CD14-positive monocyte (primary cell): ENCODE data around the gene SHROOM3. TPM values are rescaled to one million over a fixed set of nuclear protein-coding genes. Genes with fewer than 3 reads are reported as not detected.

Experiments used
- DNase-seq, 3 donors: peaks; one replicate each; pipeline ENCODE4 v3.0.0-alpha.2; 2011 to 2022
- H2AFZ ChIP-seq: 2 replicates; pipeline ENCODE4 v1.6.0; 2012; ENCODE audit warnings: mild to moderate bottlenecking, low read depth, low read length, inconsistent platforms; ENCODE audit not compliant: insufficient read depth, poor library complexity, severe bottlenecking
- H3K27ac ChIP-seq, 2 donors: 1 replicate in 1 of 2; 2 replicates in 1 of 2; pipeline ENCODE4 v1.5.1; 2012 to 2013; ENCODE audit warnings: low read length in 2 of 2, control low read depth in 1 of 2, inconsistent platforms in 1 of 2, low read depth in 1 of 2, mild to moderate bottlenecking in 1 of 2
- H3K27me3 ChIP-seq, 2 donors: one replicate each; pipeline versions ENCODE4 v1.6.0 to v1.6.1; 2011 to 2013; ENCODE audit warnings: low read length in 2 of 2; ENCODE audit not compliant: control insufficient read depth in 2 of 2, insufficient read depth in 2 of 2
- H3K36me3 ChIP-seq, 2 donors: replicated peaks in 1 of 2; 1 replicate in 1 of 2; 2 replicates in 1 of 2; pipeline versions ENCODE4 v1.5.1 to v1.6.1; 2012 to 2013; ENCODE audit warnings: low read length in 2 of 2, control low read depth in 1 of 2, inconsistent platforms in 1 of 2, mild to moderate bottlenecking in 1 of 2; ENCODE audit not compliant: insufficient read depth in 2 of 2, control insufficient read depth in 1 of 2
- H3K4me1 ChIP-seq, 2 donors: 1 replicate in 1 of 2; 2 replicates in 1 of 2; pipeline versions ENCODE4 v1.5.1 to v1.6.1; 2012 to 2013; ENCODE audit warnings: low read length in 2 of 2, control low read depth in 1 of 2, inconsistent platforms in 1 of 2, mild to moderate bottlenecking in 1 of 2, moderate library complexity in 1 of 2; ENCODE audit not compliant: insufficient read depth in 2 of 2, control insufficient read depth in 1 of 2
- H3K4me2 ChIP-seq: replicated peaks from 2 replicates; pipeline ENCODE3; 2012; ENCODE audit warnings: low read length, moderate library complexity, mild to moderate bottlenecking; ENCODE audit not compliant: poor library complexity, severe bottlenecking; ENCODE audit errors: extremely low read depth
- H3K4me3 ChIP-seq, 3 experiments: fragments of 200-600 bp in 1 of 3; sonication (generic) in 1 of 3; replicated peaks in 1 of 3; 1 replicate in 2 of 3; 2 replicates in 1 of 3; pipeline ENCODE4 v1.5.1; 2011 to 2013; ENCODE audit warnings: low read length in 3 of 3, mild to moderate bottlenecking in 3 of 3, control low read depth in 2 of 3, low read depth in 2 of 3, inconsistent platforms in 1 of 3, moderate library complexity in 1 of 3
- H3K79me2 ChIP-seq: 2 replicates; pipeline ENCODE4 v1.6.0; 2012; ENCODE audit warnings: mild to moderate bottlenecking, control low read depth, inconsistent platforms, low read length, moderate library complexity; ENCODE audit not compliant: insufficient read depth
- H3K9ac ChIP-seq: 2 replicates; pipeline ENCODE4 v1.6.0; 2017; ENCODE audit warnings: low read length, mild to moderate bottlenecking; ENCODE audit not compliant: insufficient read depth, poor library complexity, severe bottlenecking
- H3K9me3 ChIP-seq, 2 donors: replicated peaks in 1 of 2; 1 replicate in 1 of 2; 2 replicates in 1 of 2; pipeline versions ENCODE4 v1.5.1 to v1.6.1; 2012 to 2013; ENCODE audit warnings: low read length in 2 of 2, control low read depth in 1 of 2; ENCODE audit not compliant: control insufficient read depth in 1 of 2, insufficient read depth in 1 of 2
- H4K20me1 ChIP-seq: 2 replicates; pipeline ENCODE4 v1.6.0; 2012; ENCODE audit warnings: mild to moderate bottlenecking, low read length, control low read depth, moderate library complexity; ENCODE audit not compliant: insufficient read depth
- H3K27ac Mint-ChIP-seq, 7 donors: one replicate each; pipeline ENCODE4 v1.8.0; 2020; ENCODE audit warnings: mild to moderate bottlenecking in 7 of 7, mixed read lengths in 7 of 7, moderate library complexity in 6 of 7, inconsistent platforms in 2 of 7
- H3K27me3 Mint-ChIP-seq, 3 donors: one replicate each; pipeline ENCODE4 v1.8.0; 2021 to 2022; ENCODE audit warnings: low read depth in 3 of 3, mild to moderate bottlenecking in 3 of 3, mixed read lengths in 3 of 3, moderate library complexity in 3 of 3, inconsistent platforms in 1 of 3
- H3K36me3 Mint-ChIP-seq, 2 donors: one replicate each; pipeline ENCODE4 v1.8.0; 2020; ENCODE audit warnings: mixed read lengths in 2 of 2, inconsistent platforms in 1 of 2, mild to moderate bottlenecking in 1 of 2
- H3K4me1 Mint-ChIP-seq: one replicate; pipeline ENCODE4 v1.8.0; 2020; ENCODE audit warnings: mild to moderate bottlenecking, mixed read lengths
- H3K4me3 Mint-ChIP-seq, 2 donors: one replicate each; pipeline ENCODE4 v1.8.0; 2020; ENCODE audit warnings: mild to moderate bottlenecking in 2 of 2, mixed read lengths in 2 of 2, moderate library complexity in 1 of 2
- H3K9me3 Mint-ChIP-seq, 7 donors: one replicate each; pipeline ENCODE4 v1.8.0; 2020 to 2022; ENCODE audit warnings: mixed read lengths in 7 of 7, mild to moderate bottlenecking in 6 of 7, moderate library complexity in 6 of 7, inconsistent platforms in 2 of 7
- WGBS: methylation state at CpG from one replicate; pipeline ENCODE4 v1.1.5; 2013; ENCODE audit warnings: missing lambda C conversion rate; ENCODE audit not compliant: insufficient coverage; 5-methylcytosine and 5-hydroxymethylcytosine counted together
- intact Hi-C, 2 donors: fragments of 100-400 bp; cut with micrococcal nuclease; formaldehyde crosslinking; loops; one replicate each; pipeline versions ENCODE4 v1.15.0 to v1.15.1; 2023
- polyA plus RNA-seq, 3 donors: library from polyadenylated mRNA; depleted of rRNA in 1 of 3; unstranded in 2 of 3; stranded (reverse) in 1 of 3; fragments of 300-500 nt in 2 of 3; fragments of >200 nt in 1 of 3; fragmentation: Illumina TruSeq in 2 of 3; gene quantifications; 1 replicate in 2 of 3; 2 replicates in 1 of 3; pipeline ENCODE4 v1.2.3, GENCODE V29; 2012 to 2021
- TF ChIP-seq, protein P1 (sequence below): fragments of 200-600 bp; IDR thresholded peaks from one replicate; pipeline ENCODE4 v1.8.0; 2022; ENCODE audit warnings: antibody characterized with exemption, mild to moderate bottlenecking

SHROOM3 gene
- polyA plus RNA-seq, 3 donors = not detected

GRCh38 chr4:76572224-76572623, 137.2 kb downstream of the SHROOM3 start:
- H3K4me1 Mint-ChIP-seq = no peaks in the 10 kb centered on the region
- Histone ChIP-seq H3K27ac (no peak overlapping the region), H4K20me1 (no peaks in the 10 kb centered on the region), H3K9ac (no peak overlapping the region), H3K4me1 (no peaks in the 10 kb centered on the region), H3K9me3 (no peaks in the 10 kb centered on the region), H2AFZ (no peak overlapping the region), H3K36me3 (no peaks in the 10 kb centered on the region), H3K4me2 (no peak overlapping the region), H3K27me3 (no peaks in the 10 kb centered on the region), H3K79me2 (no peaks in the 10 kb centered on the region), H3K4me3 (no peak overlapping the region)
- no peaks in the 10 kb centered on the region for H3K36me3 Mint-ChIP-seq
- no peak for DNase-seq
- H3K4me3 Mint-ChIP-seq = no peak overlapping the region
- no peak overlapping the region for H3K27ac Mint-ChIP-seq
- H3K9me3 Mint-ChIP-seq = peaks cover 0 to 1% (median 0%) of the 10 kb centered on the region in 7 donors
- TF ChIP-seq, protein P1, sequence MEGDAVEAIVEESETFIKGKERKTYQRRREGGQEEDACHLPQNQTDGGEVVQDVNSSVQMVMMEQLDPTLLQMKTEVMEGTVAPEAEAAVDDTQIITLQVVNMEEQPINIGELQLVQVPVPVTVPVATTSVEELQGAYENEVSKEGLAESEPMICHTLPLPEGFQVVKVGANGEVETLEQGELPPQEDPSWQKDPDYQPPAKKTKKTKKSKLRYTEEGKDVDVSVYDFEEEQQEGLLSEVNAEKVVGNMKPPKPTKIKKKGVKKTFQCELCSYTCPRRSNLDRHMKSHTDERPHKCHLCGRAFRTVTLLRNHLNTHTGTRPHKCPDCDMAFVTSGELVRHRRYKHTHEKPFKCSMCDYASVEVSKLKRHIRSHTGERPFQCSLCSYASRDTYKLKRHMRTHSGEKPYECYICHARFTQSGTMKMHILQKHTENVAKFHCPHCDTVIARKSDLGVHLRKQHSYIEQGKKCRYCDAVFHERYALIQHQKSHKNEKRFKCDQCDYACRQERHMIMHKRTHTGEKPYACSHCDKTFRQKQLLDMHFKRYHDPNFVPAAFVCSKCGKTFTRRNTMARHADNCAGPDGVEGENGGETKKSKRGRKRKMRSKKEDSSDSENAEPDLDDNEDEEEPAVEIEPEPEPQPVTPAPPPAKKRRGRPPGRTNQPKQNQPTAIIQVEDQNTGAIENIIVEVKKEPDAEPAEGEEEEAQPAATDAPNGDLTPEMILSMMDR = no peak
- intact Hi-C loops = no loop called here
- 92% methylated on average over 1 of the region's 2 CpGs for WGBS
- peaks cover 2 to 4% (median 2%) of the 10 kb centered on the region in 3 donors for H3K27me3 Mint-ChIP-seq

DNA sequence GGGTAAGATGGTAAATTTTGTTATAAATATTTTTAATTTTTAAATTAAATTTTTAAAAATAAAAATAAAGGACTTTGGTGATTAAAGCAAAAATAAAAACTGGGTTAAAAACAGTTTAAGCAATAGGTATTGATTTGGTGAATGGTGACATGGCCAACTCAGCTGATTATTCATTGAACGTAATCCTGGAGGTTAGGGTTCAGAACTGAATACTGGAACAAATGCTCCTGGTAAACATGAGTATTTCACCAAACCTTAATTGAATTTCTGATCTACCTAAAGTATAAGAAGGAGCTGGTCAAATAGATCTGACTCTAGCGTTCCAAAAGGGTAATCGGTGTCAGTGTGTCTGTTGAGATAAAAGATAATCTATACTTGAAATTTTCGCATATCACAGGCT, 141.8 kb downstream of the SHROOM3 start:
- no peaks in the 10 kb centered on the region for H3K79me2 ChIP-seq
- no peaks in the 10 kb centered on the region for H3K27me3 ChIP-seq
- Mint-ChIP-seq H3K27ac (no peak overlapping the region), H3K4me1 (no peaks in the 10 kb centered on the region), H3K27me3 (peaks cover 2 to 6% (median 5%) of the 10 kb centered on the region in 3 donors), H3K4me3 (no peak overlapping the region), H3K36me3 (no peaks in the 10 kb centered on the region), H3K9me3 (peaks cover 0 to 5% (median 0%) of the 10 kb centered on the region in 7 donors)
- H4K20me1 ChIP-seq = no peaks in the 10 kb centered on the region
- H3K9me3 ChIP-seq = no peaks in the 10 kb centered on the region
- H3K4me3 ChIP-seq = no peak overlapping the region
- TF ChIP-seq, protein P1 = no peak
- no peak overlapping the region for H3K4me2 ChIP-seq
- no peak for DNase-seq
- H3K9ac ChIP-seq = no peak overlapping the region
- H3K27ac ChIP-seq = no peak overlapping the region
- H2AFZ ChIP-seq = no peak overlapping the region
- no peaks in the 10 kb centered on the region for H3K4me1 ChIP-seq
- H3K36me3 ChIP-seq = no peaks in the 10 kb centered on the region
- no CpG with 5 or more reads among the region's 4 CpGs for WGBS
- intact Hi-C loops = no loop called here
